GM12891 (cell line): ENCODE measurements around the gene MTG2.

Experiments
- DNase-seq: peaks from one replicate; pipeline ENCODE4 v3.0.0; 2011; ENCODE audit warnings: low spot score; ENCODE audit not compliant: insufficient read length
- FAIRE-seq: peaks from 2 replicates; lab custom pipeline; 2011; peaks lifted over from hg19 to GRCh38; lab: Jason Lieb, UNC
- PAX5 ChIP-seq: IDR thresholded peaks from 2 replicates; pipeline ENCODE4 v1.6.1; 2011; ENCODE audit warnings: low read length, moderate library complexity, mild to moderate bottlenecking; ENCODE audit not compliant: insufficient read depth, severe bottlenecking
- POLR2A ChIP-seq: IDR thresholded peaks from 2 replicates; pipeline ENCODE4 v1.6.1; 2011; ENCODE audit warnings: low read depth, low read length, control low read depth
- POLR2AphosphoS5 ChIP-seq: IDR thresholded peaks from 2 replicates; pipeline ENCODE4 v1.6.1; 2011; ENCODE audit warnings: low read depth, low read length, control low read depth
- POU2F2 ChIP-seq: IDR thresholded peaks from 2 replicates; pipeline ENCODE4 v1.6.1; 2011; ENCODE audit warnings: low read depth, mild to moderate bottlenecking, control low read depth, low read length, moderate library complexity
- SPI1 ChIP-seq: IDR thresholded peaks from 2 replicates; pipeline ENCODE4 v1.6.1; 2011; ENCODE audit warnings: low read depth, low read length, control low read depth
- TAF1 ChIP-seq: IDR thresholded peaks from 2 replicates; pipeline ENCODE4 v1.6.1; 2011; ENCODE audit warnings: low read depth, low read length, control low read depth

MTG2 gene

GRCh38 chr20:62237801-62238568 is 55.2 kb downstream of the MTG2 start, which contains the start of gene OSBPL2:
OSBPL2 (plus strand) TSS chr20:62238521; CDS start chr20:62256185, 17,664 bp downstream.
- no peak for TF ChIP-seq POLR2AphosphoS5
- 0 out of 2 replicates have a peak, but pooled peaks have one; percentile 21 for TF ChIP-seq SPI1
- TF ChIP-seq TAF1: no peak
- TF ChIP-seq POLR2A: no peak
- TF ChIP-seq PAX5: peak; percentile 99
- TF ChIP-seq POU2F2: peak; percentile 87
- FAIRE-seq (peak; percentile 99), DNase-seq (peak; percentile 100)

- no peak for DNase-seq
Observed at GRCh38 chr20:62238569-62239277, 55.9 kb downstream of the MTG2 start.

GRCh38 chr20:62239278-62239879 is 56.6 kb downstream of the MTG2 start:
- no peak for FAIRE-seq
- no peak for TF ChIP-seq POLR2A

More at GRCh38 chr20:62238569-62239277, 55.9 kb downstream of the MTG2 start:
- no peak for TF ChIP-seq SPI1
- peak; percentile 41 for FAIRE-seq

GRCh38 chr20:62240020-62240685 is 57.3 kb downstream of the MTG2 start:
- FAIRE-seq (no peak), DNase-seq (no peak)

More at GRCh38 chr20:62239278-62239879, 56.6 kb downstream of the MTG2 start:
- DNase-seq: no peak

GRCh38 chr20:62241506-62241905 is 58.7 kb downstream of the MTG2 start:
- TF ChIP-seq TAF1 (no peak), SPI1 (no peak), POLR2A (no peak), POLR2AphosphoS5 (no peak), PAX5 (no peak), POU2F2 (no peak)
- DNase-seq (no peak), FAIRE-seq (no peak)

More at GRCh38 chr20:62240020-62240685, 57.3 kb downstream of the MTG2 start:
- no peak for TF ChIP-seq PAX5
- no peak for TF ChIP-seq POLR2A
- TF ChIP-seq POU2F2: no peak
- no peak for TF ChIP-seq POLR2AphosphoS5
- no peak for TF ChIP-seq SPI1
- TF ChIP-seq TAF1: no peak

GRCh38 chr20:62242176-62242575 is 59.3 kb downstream of the MTG2 start:
- TF ChIP-seq TAF1 (no peak), POLR2A (no peak), POLR2AphosphoS5 (no peak), PAX5 (no peak), POU2F2 (no peak), SPI1 (no peak)
- no peak for DNase-seq
- no peak for FAIRE-seq

GRCh38 chr20:62243106-62243505 is 60.3 kb downstream of the MTG2 start:
- FAIRE-seq (no peak), DNase-seq (no peak)
- no peak for TF ChIP-seq POLR2A
- TF ChIP-seq PAX5: no peak
- TF ChIP-seq POU2F2: no peak
- no peak for TF ChIP-seq TAF1
- TF ChIP-seq SPI1: no peak
- no peak for TF ChIP-seq POLR2AphosphoS5

GRCh38 chr20:62243906-62244515 is 61.2 kb downstream of the MTG2 start:
- no peak for DNase-seq
- no peak for TF ChIP-seq TAF1
- no peak for TF ChIP-seq SPI1
- no peak for TF ChIP-seq POLR2A
- no peak for TF ChIP-seq POLR2AphosphoS5
- TF ChIP-seq POU2F2: no peak
- TF ChIP-seq PAX5: no peak
- no peak for FAIRE-seq

GRCh38 chr20:62244644-62245108 is 61.8 kb downstream of the MTG2 start:
- TF ChIP-seq TAF1: no peak
- no peak for TF ChIP-seq PAX5
- no peak for TF ChIP-seq POU2F2
- TF ChIP-seq POLR2A: no peak
- TF ChIP-seq POLR2AphosphoS5: no peak
- TF ChIP-seq SPI1: no peak

More at GRCh38 chr20:62244644-62245108, 61.8 kb downstream of the MTG2 start:
- DNase-seq (no peak), FAIRE-seq (no peak)
